GM12878 (cell line): ENCODE data around the gene ROR2. TPM values are rescaled to one million over a fixed set of nuclear protein-coding genes. Genes with fewer than 3 reads are reported as not detected.

Experiments
- ATAC-seq: fragments of 200-7000 bp; cut with Tn5 transposase; 3 replicates; pipeline ENCODE4 v1.9.1; 2020; ENCODE audit warnings: mild to moderate bottlenecking, moderate library complexity
- BruUV-seq: library from RNA; stranded (reverse); fragments of 400-500 nt; replicated peaks from 2 replicates; lab custom pipeline; 2021; lab: Mats Ljungman, UMichigan
- CTCF ChIA-PET: fragments of 300-600 bp; sonication (Branson Sonifier 250); formaldehyde crosslinking; extraction: SDS; loops from one replicate; lab custom pipeline; 2021; ENCODE audit warnings: inconsistent platforms; lab: Yijun Ruan, JAX
- POLR2A ChIA-PET: fragments of 350-600 bp; formaldehyde crosslinking; extraction: SDS; loops from one replicate; lab custom pipeline; 2021; ENCODE audit warnings: inconsistent platforms; lab: Charles Lee
- RAD21 ChIA-PET: fragments of 300-600 bp; sonication (Branson Sonifier 250); formaldehyde crosslinking; loops from one replicate; lab custom pipeline; 2023; ENCODE audit warnings: antibody characterized with exemption; ENCODE audit not compliant: unreplicated experiment; lab: Charles Lee
- SMC1A ChIA-PET: fragments of 300-600 bp; sonication (Branson Sonifier 250); formaldehyde crosslinking; loops from one replicate; lab custom pipeline; 2023; ENCODE audit not compliant: unreplicated experiment, uncharacterized antibody; lab: Charles Lee
- DNase-seq: peaks from one replicate; pipeline ENCODE4 v3.0.0-alpha.2; 2011; ENCODE audit warnings: low read depth, low spot score
- FAIRE-seq: peaks from 3 replicates; lab custom pipeline; 2011; peaks lifted over from hg19 to GRCh38; lab: Jason Lieb, UNC
- H2AFZ ChIP-seq: 2 replicates; pipeline ENCODE4 v1.6.0; 2011; ENCODE audit warnings: low read depth, low read length, control low read depth; ENCODE audit not compliant: control insufficient read depth
- H3K27ac ChIP-seq: 2 replicates; pipeline ENCODE4 v1.5.1; 2011; ENCODE audit warnings: control low read depth; ENCODE audit not compliant: control insufficient read depth, insufficient read depth
- H3K27me3 ChIP-seq, 2 experiments: replicated peaks in 1 of 2; 2 replicates each; pipeline versions ENCODE4 v1.6.0 to v1.6.1; 2011; ENCODE audit warnings: low read length in 1 of 2; ENCODE audit not compliant: control insufficient read depth in 2 of 2, insufficient read depth in 2 of 2
- H3K36me3 ChIP-seq, 2 experiments: 2 replicates each; pipeline ENCODE4 v1.5.1; 2011; ENCODE audit warnings: low read length in 1 of 2; ENCODE audit not compliant: control insufficient read depth in 2 of 2, insufficient read depth in 2 of 2
- H3K4me1 ChIP-seq: 2 replicates; pipeline ENCODE4 v1.6.1; 2011; ENCODE audit warnings: mild to moderate bottlenecking, low read length, moderate library complexity, mixed read lengths; ENCODE audit not compliant: control insufficient read depth, insufficient read depth
- H3K4me2 ChIP-seq: 2 replicates; pipeline ENCODE4 v1.6.0; 2011; ENCODE audit warnings: control low read depth; ENCODE audit not compliant: control insufficient read depth, insufficient read depth
- H3K4me3 ChIP-seq: fragments of 200-600 bp; sonication (generic); 2 replicates; pipeline ENCODE4 v1.5.1; 2016
- H3K79me2 ChIP-seq: 2 replicates; pipeline ENCODE4 v1.6.0; 2011; ENCODE audit warnings: low read length; ENCODE audit not compliant: control insufficient read depth, insufficient read depth
- H3K9ac ChIP-seq: 2 replicates; pipeline ENCODE4 v1.8.0; 2011; ENCODE audit warnings: low read length, control low read depth, mixed read lengths; ENCODE audit not compliant: control insufficient read depth, insufficient read depth
- H3K9me3 ChIP-seq: replicated peaks from 3 replicates; pipeline ENCODE4 v1.5.1; 2011; ENCODE audit warnings: mild to moderate bottlenecking, low read length; ENCODE audit not compliant: control insufficient read depth, insufficient read depth
- H4K20me1 ChIP-seq: 2 replicates; pipeline ENCODE4 v1.6.0; 2011; ENCODE audit not compliant: control insufficient read depth, insufficient read depth
- CUX1 ChIP-seq: IDR thresholded peaks from 2 replicates; pipeline ENCODE4 v1.6.1; 2012; ENCODE audit warnings: improper control_type of control experiment, low read depth, low read length; ENCODE audit not compliant: insufficient replicate concordance
- E4F1 ChIP-seq: fragments of 450-650 bp; IDR thresholded peaks from 2 replicates; pipeline ENCODE4 v1.6.1; 2018; ENCODE audit warnings: borderline replicate concordance, mild to moderate bottlenecking; ENCODE audit not compliant: partially characterized antibody
- EP300 ChIP-seq, 2 experiments: fragments of 150-350 bp in 1 of 2; IDR thresholded peaks; 2 replicates each; pipeline ENCODE4 v1.6.1; 2011 to 2012; ENCODE audit warnings: low read depth in 2 of 2, low read length in 2 of 2, borderline replicate concordance in 1 of 2, improper control_type of control experiment in 1 of 2, inconsistent platforms in 1 of 2; ENCODE audit not compliant: control insufficient read depth in 1 of 2
- FOS ChIP-seq: IDR thresholded peaks from 3 replicates; pipeline ENCODE4 v1.6.1; 2011; ENCODE audit warnings: borderline replicate concordance; ENCODE audit not compliant: insufficient read length; ENCODE audit errors: extremely low read depth
- HDAC2 ChIP-seq: fragments of 200-600 bp; sonication (generic); IDR thresholded peaks from 2 replicates; pipeline ENCODE4 v1.6.1; 2017
- NR2C1 ChIP-seq: fragments of 450-650 bp; IDR thresholded peaks from 2 replicates; pipeline ENCODE4 v1.6.1; 2017; ENCODE audit warnings: antibody characterized with exemption, mild to moderate bottlenecking, moderate library complexity
- PBX3 ChIP-seq: IDR thresholded peaks from 2 replicates; pipeline ENCODE4 v1.6.1; 2011; ENCODE audit warnings: mild to moderate bottlenecking, low read depth, low read length, moderate library complexity; ENCODE audit not compliant: insufficient replicate concordance
- PKNOX1 ChIP-seq: fragments of 450-650 bp; IDR thresholded peaks from 2 replicates; pipeline ENCODE4 v1.6.1; 2016; ENCODE audit warnings: mild to moderate bottlenecking
- POLR2A ChIP-seq: IDR thresholded peaks from 2 replicates; pipeline ENCODE4 v1.6.1; 2011; ENCODE audit warnings: low read depth, mild to moderate bottlenecking, low read length
- USF2 ChIP-seq: IDR thresholded peaks from 2 replicates; pipeline ENCODE4 v1.6.1; 2011; ENCODE audit warnings: low read depth, low read length, improper control_type of control experiment, borderline replicate concordance
- YBX1 ChIP-seq: fragments of 450-650 bp; IDR thresholded peaks from 2 replicates; pipeline ENCODE4 v1.6.1; 2016; ENCODE audit warnings: antibody characterized with exemption
- ZBED1 ChIP-seq: IDR thresholded peaks from 2 replicates; pipeline ENCODE4 v1.6.1; 2016; ENCODE audit warnings: borderline replicate concordance
- WGBS: methylation state at CpG from one replicate; pipeline ENCODE4 v1.1.6; 2016; ENCODE audit warnings: low lambda C conversion rate; ENCODE audit not compliant: insufficient replicate concordance, insufficient coverage; ENCODE audit errors: missing lambda C conversion rate; 5-methylcytosine and 5-hydroxymethylcytosine counted together
- in situ Hi-C: fragments of 300-500 bp; cut with MboI; formaldehyde crosslinking; loops from 9 replicates; pipeline ENCODE4 v1.14.3; 2018; ENCODE audit warnings: mixed read lengths
- intact Hi-C: fragments of 100-400 bp; cut with micrococcal nuclease; formaldehyde crosslinking; loops from one replicate; pipeline ENCODE4 v1.14.2; 2022; ENCODE audit not compliant: unreplicated experiment
- polyA plus RNA-seq, 11 experiments: library from polyadenylated mRNA; depleted of rRNA in 4 of 11; unstranded in 6 of 11; stranded (reverse) in 5 of 11; fragments of >200 nt; fragmentation: Nextera tagmentation in 4 of 11; fragmentation: Illumina TruSeq in 1 of 11; extraction: Ambion mirVana in 4 of 11; extraction: Trizol in 1 of 11; gene quantifications; 1 replicate in 1 of 11; 2 replicates in 10 of 11; pipeline versions ENCODE4 v1.2.1 to v1.2.3, GENCODE V29; 2011 to 2016; ENCODE audit warnings: inconsistent platforms in 2 of 11, missing spikeins in 2 of 11, low read depth in 1 of 11
- total RNA-seq, 4 experiments: library from RNA; depleted of rRNA in 3 of 4; stranded (reverse); fragments of >200 nt in 3 of 4; fragmentation: Illumina TruSeq in 1 of 4; extraction: Trizol in 1 of 4; gene quantifications; 2 replicates each; pipeline versions ENCODE4 v1.2.1 to v1.2.3, GENCODE V29; 2013 to 2021

ROR2 gene
- total and polyA plus RNA-seq, 10 of the 15 experiments (the other 5 are each of a cell fraction or from before 2014, with no cell fraction given), result 0.03 to 0.05 TPM; not detected in 8

GRCh38 chr9:91835216-91835615 lies 114.8 kb downstream of the ROR2 start (continued):
- TF ChIP-seq E4F1, result no peak

GRCh38 chr9:91834740-91835139 lies 115.3 kb downstream of the ROR2 start:
- H3K36me3 ChIP-seq, result no peaks in the 10 kb centered on the region
- SMC1A ChIA-PET, result no interaction called here
- no TSS peak for BruUV-seq
- intact Hi-C loops (no loop called here), in situ Hi-C loops (no loop called here)
- POLR2A ChIA-PET, result no interaction called here
- no peak overlapping the region for H3K4me2 ChIP-seq
- no peak overlapping the region for H3K27ac ChIP-seq
- H3K9ac ChIP-seq, result no peak overlapping the region
- 46% methylated on average over 3 of the region's 3 CpGs for WGBS
- CTCF ChIA-PET, result no interaction called here
- no peak overlapping the region for H2AFZ ChIP-seq
- H3K27me3 ChIP-seq, result peaks cover 0 to 4% of the 10 kb centered on the region in 2 experiments; a peak in 1 of 4 replicates
- no peaks in the 10 kb centered on the region for H3K79me2 ChIP-seq
- DNase-seq, result no peak
- FAIRE-seq, result no peak
- no peak overlapping the region for H3K4me3 ChIP-seq
- no peaks in the 10 kb centered on the region for H4K20me1 ChIP-seq
- no peak for ATAC-seq
- RAD21 ChIA-PET, result no interaction called here
- no peaks in the 10 kb centered on the region for H3K9me3 ChIP-seq
- H3K4me1 ChIP-seq, result no peaks in the 10 kb centered on the region
- TF ChIP-seq PKNOX1, result no peak
- TF ChIP-seq YBX1, result no peak
- TF ChIP-seq POLR2A, result no peak
- no peak for TF ChIP-seq NR2C1
- TF ChIP-seq EP300 (IDR thresholded peaks at IDR 0.05; ENCODE audit: borderline replicate concordance in 1 of 2, control insufficient read depth in 1 of 2, low read depth in 2 of 2, low read length in 2 of 2), result no peak
- no peak for TF ChIP-seq USF2
- no peak for TF ChIP-seq CUX1
- TF ChIP-seq FOS, result no peak
- no peak for TF ChIP-seq HDAC2
- no peak for TF ChIP-seq PBX3
- TF ChIP-seq ZBED1, result no peak
